ENCODE measurements around the gene FSTL5. TPM values are rescaled to one million over a fixed set of nuclear protein-coding genes. Genes with fewer than 3 reads are reported as not detected.

FSTL5 gene
- total and polyA plus RNA-seq, 2 of the 8 experiments (the other 6 are each of a cell fraction or from before 2014, with no cell fraction given): 0.09 to 0.32 TPM

GRCh38 chr4:161696944-161697343, 466.9 kb downstream of the FSTL5 start:
- no peak overlapping the region for H2AK5ac ChIP-seq (ENCODE audit: low read depth, low read length)
- no peak overlapping the region for H3K4me2 ChIP-seq (ENCODE audit: insufficient read depth in 1 of 2, low read depth in 2 of 2, low read length in 2 of 2)
- no peak overlapping the region for H3K56ac ChIP-seq (replicated peaks; ENCODE audit: insufficient read length, low read depth, low read length)
- peak in 1 of 2 experiments; percentile 23 for DNase-seq (ENCODE audit: low read depth in 1 of 2, low spot score in 2 of 2)
- H2BK12ac ChIP-seq (ENCODE audit: low read depth, low read length): no peak overlapping the region; the same call in 1 of the 2 replicates
- H2BK20ac ChIP-seq (ENCODE audit: low read length): no peak overlapping the region
- no peak overlapping the region for H2BK5ac ChIP-seq (ENCODE audit: low read depth, low read length)
- H3K79me2 ChIP-seq (ENCODE audit: control insufficient read depth in 1 of 2, insufficient read depth in 2 of 2, low read length in 2 of 2): no peaks in the 10 kb centered on the region
- no peaks in the 10 kb centered on the region for H3K36me3 ChIP-seq (ENCODE audit: control insufficient read depth in 2 of 4, insufficient read depth in 4 of 4, low read length in 3 of 4)
- 85% methylated on average over 1 of the region's 1 CpG; no CpG with 5 or more reads in 1 of the 2 experiments for WGBS, 2 experiments (ENCODE audit: extremely low coverage in 1 of 2, insufficient coverage in 1 of 2, insufficient read length in 1 of 2, insufficient replicate concordance in 2 of 2, low coverage in 1 of 2, low lambda C conversion rate in 2 of 2, missing lambda C conversion rate in 1 of 2)
- no peak overlapping the region for H4K5ac ChIP-seq (ENCODE audit: insufficient read length, low read depth, low read length)
- no peaks in the 10 kb centered on the region for H3K79me1 ChIP-seq (ENCODE audit: low read depth, low read length)
- H3K14ac ChIP-seq (ENCODE audit: insufficient read length): no peak overlapping the region
- H3K4me1 ChIP-seq (replicated peaks in 1 of 4; ENCODE audit: control insufficient read depth in 3 of 4, insufficient read depth in 4 of 4, low read length in 3 of 4): peaks cover 0 to 2% (median 0%) of the 10 kb centered on the region in 4 experiments; a peak in 1 of 7 replicates
- H3K4ac ChIP-seq (replicated peaks; ENCODE audit: insufficient read length, low read depth, low read length): no peak overlapping the region
- no peak overlapping the region for H2AFZ ChIP-seq (ENCODE audit: low read length)
- no peak overlapping the region for H2BK120ac ChIP-seq (replicated peaks; ENCODE audit: low read depth, low read length)
- H3K27me3 ChIP-seq (replicated peaks in 1 of 4; ENCODE audit: control insufficient read depth in 3 of 4, extremely low read depth in 1 of 4, insufficient read depth in 3 of 4, low read length in 3 of 4): no peaks in the 10 kb centered on the region
- no peak overlapping the region for H4K8ac ChIP-seq (ENCODE audit: extremely low read depth, insufficient read depth, low read length)
- peak; percentile 19 for FAIRE-seq
- TF ChIP-seq SIRT6 (IDR thresholded peaks at IDR 0.05; ENCODE audit: low read length) (no peak), JUND (IDR thresholded peaks at IDR 0.05; ENCODE audit: low read length) (peak; percentile 54; the same call in 1 of the 2 replicates)
- TF ChIP-seq, protein P1, sequence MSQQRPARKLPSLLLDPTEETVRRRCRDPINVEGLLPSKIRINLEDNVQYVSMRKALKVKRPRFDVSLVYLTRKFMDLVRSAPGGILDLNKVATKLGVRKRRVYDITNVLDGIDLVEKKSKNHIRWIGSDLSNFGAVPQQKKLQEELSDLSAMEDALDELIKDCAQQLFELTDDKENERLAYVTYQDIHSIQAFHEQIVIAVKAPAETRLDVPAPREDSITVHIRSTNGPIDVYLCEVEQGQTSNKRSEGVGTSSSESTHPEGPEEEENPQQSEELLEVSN (IDR thresholded peaks at IDR 0.05): no peak
- H3K9me3 ChIP-seq (ENCODE audit: insufficient read depth in 2 of 2, low read depth in 1 of 2, low read length in 1 of 2): no peaks in the 10 kb centered on the region
- H2BK15ac ChIP-seq (ENCODE audit: low read length): no peak overlapping the region
- no peak overlapping the region for H3K9ac ChIP-seq (replicated peaks in 1 of 4; ENCODE audit: extremely low read depth in 1 of 4, low read depth in 3 of 4, low read length in 3 of 4)
- no peak overlapping the region for H3K23ac ChIP-seq (ENCODE audit: insufficient read length)
- no peak overlapping the region for H3K4me3 ChIP-seq (ENCODE audit: extremely low read depth in 1 of 4, insufficient read depth in 2 of 4, low read depth in 3 of 4, low read length in 4 of 4)
- no peak overlapping the region for H4K91ac ChIP-seq (replicated peaks; ENCODE audit: insufficient read length, low read length)
- H3K27ac ChIP-seq (ENCODE audit: low read depth, low read length): no peak overlapping the region
- CTCF ChIA-PET (ENCODE audit: partially characterized antibody): interaction anchor here (0.6 kb wide), 1 partner anchor 1401 kb away, joined by 3 read pairs; no protein-coding TSS in a partner anchor
- POLR2A ChIA-PET (ENCODE audit: partially characterized antibody): no interaction called here
- H4K20me1 ChIP-seq (replicated peaks in 1 of 2; ENCODE audit: control insufficient read depth in 1 of 2, insufficient read depth in 2 of 2, low read length in 2 of 2): no peaks in the 10 kb centered on the region
- H3K23me2 ChIP-seq (ENCODE audit: low read depth, low read length): no peaks in the 10 kb centered on the region; the same call in 1 of the 2 replicates
- H3K18ac ChIP-seq (ENCODE audit: extremely low read depth, low read length): no peak overlapping the region

All from H1 (cell line).